GM12801 (cell line): ENCODE data around the gene DSC3.

ENCODE experiments used
- CTCF ChIP-seq: IDR thresholded peaks from one replicate; pipeline ENCODE4 v1.5.1; 2011; ENCODE audit warnings: control low read depth; ENCODE audit not compliant: insufficient read length; ENCODE audit errors: extremely low read depth

Gene DSC3

DNA sequence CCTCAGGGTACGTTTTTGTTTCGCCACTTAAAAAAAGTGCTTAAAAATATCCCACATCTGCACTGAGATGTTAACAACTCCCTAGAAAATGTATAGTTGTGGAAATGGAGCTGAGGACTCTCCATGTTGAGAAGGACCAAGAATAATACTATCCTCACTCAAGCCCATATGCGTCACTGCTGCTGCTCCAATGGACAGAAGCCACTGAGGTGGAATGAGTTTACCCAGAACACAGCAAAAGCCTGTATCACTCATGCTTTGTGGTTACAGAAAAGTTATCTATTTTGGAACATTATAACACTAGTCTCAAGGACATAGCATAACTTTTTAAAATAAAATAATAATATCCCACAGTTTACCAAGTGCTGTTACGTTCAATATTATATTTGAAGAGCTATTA lies 31.9 kb downstream of the DSC3 start:
- TF ChIP-seq CTCF, result no peak

DNA sequence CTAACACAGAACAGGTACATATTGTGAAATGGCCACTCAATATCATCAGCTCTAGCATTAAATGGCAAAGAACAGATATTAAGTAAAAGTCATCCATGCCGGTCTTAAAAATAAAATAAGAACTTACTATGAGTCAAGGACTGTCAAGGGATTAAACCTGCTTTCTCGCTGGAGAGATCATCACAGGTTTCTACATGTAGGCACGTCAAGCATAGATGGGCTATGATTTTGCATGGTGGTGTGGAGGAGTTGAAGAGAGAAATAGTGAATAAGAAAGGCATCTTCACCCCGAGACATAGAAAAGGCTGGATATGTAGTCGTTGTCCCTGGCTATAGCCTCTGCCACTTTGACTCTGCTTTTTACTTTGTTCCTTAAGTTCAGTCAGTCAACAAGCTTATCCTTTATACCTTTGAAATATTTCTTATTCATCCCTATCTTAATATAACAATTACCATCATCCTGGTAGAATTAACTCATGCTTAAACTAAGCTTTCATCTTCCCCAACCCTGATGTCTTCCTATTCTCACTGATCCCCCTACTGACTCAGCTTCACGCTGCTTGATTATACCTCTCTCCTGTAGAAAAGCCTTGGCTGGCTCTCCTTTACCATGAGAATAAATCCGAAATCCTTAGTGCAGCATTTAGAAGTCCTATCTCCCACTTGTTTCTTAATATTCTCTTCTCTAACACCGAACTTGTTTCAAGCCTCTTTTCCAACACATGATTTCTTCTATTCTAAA lies 42.5 kb downstream of the DSC3 start:
- TF ChIP-seq CTCF, result no peak

- TF ChIP-seq CTCF, result no peak
These were observed 43.4 kb downstream of the DSC3 start for GRCh38 chr18:30999186-30999585.

- TF ChIP-seq CTCF, result no peak
These were observed 45.3 kb downstream of the DSC3 start for GRCh38 chr18:30997223-30997622.

DNA sequence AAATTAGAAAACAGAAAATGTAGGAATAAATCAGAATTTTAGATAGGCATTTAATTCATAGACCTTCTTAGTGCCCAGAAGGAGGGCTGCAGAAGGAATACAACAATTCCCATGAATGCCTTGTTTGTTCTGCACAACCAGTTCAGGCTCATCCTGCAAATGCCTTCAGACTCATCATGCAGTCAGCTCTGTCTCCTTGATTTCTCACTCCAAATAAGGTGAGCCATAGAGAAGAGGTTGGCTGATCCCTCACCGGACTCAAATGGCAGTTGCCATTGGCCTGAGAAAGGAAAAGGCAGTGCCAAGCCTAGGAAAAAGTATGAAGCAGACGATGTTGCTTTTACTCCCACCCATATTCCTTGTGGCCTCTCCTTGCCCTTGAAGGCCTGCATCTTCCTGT lies 50.3 kb downstream of the DSC3 start:
- TF ChIP-seq CTCF, result no peak

GRCh38 chr18:30991397-30991796 lies 51.1 kb downstream of the DSC3 start:
- no peak for TF ChIP-seq CTCF

- no peak for TF ChIP-seq CTCF
These were observed 53.4 kb downstream of the DSC3 start for GRCh38 chr18:30989141-30989540.
